ENCODE data around the gene MICAL3. TPM values are rescaled to one million over a fixed set of nuclear protein-coding genes. Genes with fewer than 3 reads are reported as not detected.
"Not testable (repeated sequence)": the region's sequence is repeated elsewhere in the genome, so short reads cannot be mapped to it uniquely, and the experiment has no call there.

MICAL3 gene
- total RNA-seq, 1 donor from 2014 or later, result 90.4 TPM

- ATAC-seq (no peak), DNase-seq (no peak)
- intact Hi-C loops (cut with micrococcal nuclease), result loop anchor here (5.0 kb wide), 1 partner anchor 51 kb away; no protein-coding TSS in a partner anchor
These were observed 135.9 kb downstream of the MICAL3 start for GRCh38 chr22:17888439-17888838.

- intact Hi-C loops (cut with micrococcal nuclease), result loop anchor here (5.0 kb wide), 1 partner anchor 48 kb away; no protein-coding TSS in a partner anchor
- no peak for DNase-seq
These were observed 139.5 kb downstream of the MICAL3 start for GRCh38 chr22:17884893-17885292.

GRCh38 chr22:17884084-17884483 lies 140.3 kb downstream of the MICAL3 start:
- peak; percentile 61 for DNase-seq
- intact Hi-C loops (cut with micrococcal nuclease), result no loop called here
- peak; percentile 60 for ATAC-seq

More at GRCh38 chr22:17884893-17885292, 139.5 kb downstream of the MICAL3 start:
- ATAC-seq, result no peak

- intact Hi-C loops (cut with micrococcal nuclease), result no loop called here
- ATAC-seq, result no peak
- DNase-seq, result no peak
These were observed 141.0 kb downstream of the MICAL3 start for GRCh38 chr22:17883356-17883755.

GRCh38 chr22:17882727-17883126 lies 141.6 kb downstream of the MICAL3 start:
- DNase-seq (no peak), ATAC-seq (peak; percentile 4)
- intact Hi-C loops (cut with micrococcal nuclease), result no loop called here

- DNase-seq (no peak), ATAC-seq (no peak)
- intact Hi-C loops (cut with micrococcal nuclease), result no loop called here
These were observed 142.2 kb downstream of the MICAL3 start for GRCh38 chr22:17882162-17882561.

GRCh38 chr22:17881366-17881765 lies 143.0 kb downstream of the MICAL3 start:
- intact Hi-C loops (cut with micrococcal nuclease), result no loop called here
- ATAC-seq (no peak), DNase-seq (no peak)

DNA sequence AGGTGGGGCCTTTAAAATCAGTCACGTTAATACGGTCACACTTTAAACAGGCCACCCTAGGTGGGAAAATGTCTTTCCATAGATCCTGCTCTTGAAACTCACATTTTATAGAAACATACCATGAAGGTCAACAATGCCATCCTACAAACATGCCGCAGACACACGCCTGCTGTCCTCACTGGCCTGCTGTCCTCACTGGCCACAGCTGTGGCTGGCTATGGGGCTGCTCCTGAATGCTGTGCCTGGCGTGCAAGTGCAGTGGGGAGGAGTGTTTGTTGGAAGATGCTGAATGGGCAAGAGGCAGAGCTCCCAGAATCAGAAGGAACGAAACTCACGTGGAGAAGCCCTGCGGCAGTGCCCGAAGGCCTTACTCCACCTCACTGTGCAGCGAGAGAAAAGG lies 143.9 kb downstream of the MICAL3 start:
- ATAC-seq (no peak), DNase-seq (no peak)
- intact Hi-C loops (cut with micrococcal nuclease), result no loop called here

DNA sequence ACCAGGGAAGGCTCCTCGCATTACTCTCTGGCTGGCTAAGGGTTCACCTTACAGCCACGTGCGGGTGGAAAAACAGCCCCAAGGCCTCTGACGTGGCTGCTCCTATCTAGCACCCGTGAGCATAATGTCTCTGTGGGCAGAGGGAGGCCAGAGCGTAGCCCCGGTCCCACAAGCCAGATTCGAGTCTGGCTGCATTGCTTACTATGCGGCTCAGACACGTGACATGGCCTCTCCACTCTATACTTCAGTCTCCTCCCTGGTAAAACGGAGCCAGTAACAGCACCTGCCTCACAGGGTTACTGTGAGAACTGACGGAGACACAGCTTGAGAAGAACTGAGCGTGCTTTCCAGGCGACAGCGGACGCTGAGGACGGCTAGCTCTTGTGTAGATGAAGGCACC lies 144.3 kb downstream of the MICAL3 start:
- intact Hi-C loops (cut with micrococcal nuclease), result no loop called here
- DNase-seq, result no peak
- ATAC-seq, result peak; percentile 49

DNA sequence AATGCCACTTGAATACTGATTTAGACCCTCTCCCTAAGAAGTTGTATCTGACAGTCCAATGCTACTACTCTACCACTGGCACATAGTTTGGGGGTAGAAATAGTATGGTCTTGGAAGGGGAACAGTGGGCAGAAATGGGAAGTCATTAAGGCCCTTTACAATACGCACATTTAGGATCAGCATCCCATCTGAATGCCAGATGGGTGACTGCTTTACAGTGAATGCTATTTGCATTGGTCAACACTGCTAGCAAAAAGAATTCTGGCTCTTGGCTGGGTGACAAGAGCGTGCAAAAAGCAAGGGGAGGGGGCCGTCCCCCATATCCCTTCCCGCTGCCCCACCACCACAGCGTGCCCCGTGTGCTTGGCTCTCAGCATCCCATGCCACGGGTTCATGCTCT lies 145.4 kb downstream of the MICAL3 start:
- no peak for DNase-seq
- intact Hi-C loops (cut with micrococcal nuclease), result no loop called here
- ATAC-seq, result no peak

DNA sequence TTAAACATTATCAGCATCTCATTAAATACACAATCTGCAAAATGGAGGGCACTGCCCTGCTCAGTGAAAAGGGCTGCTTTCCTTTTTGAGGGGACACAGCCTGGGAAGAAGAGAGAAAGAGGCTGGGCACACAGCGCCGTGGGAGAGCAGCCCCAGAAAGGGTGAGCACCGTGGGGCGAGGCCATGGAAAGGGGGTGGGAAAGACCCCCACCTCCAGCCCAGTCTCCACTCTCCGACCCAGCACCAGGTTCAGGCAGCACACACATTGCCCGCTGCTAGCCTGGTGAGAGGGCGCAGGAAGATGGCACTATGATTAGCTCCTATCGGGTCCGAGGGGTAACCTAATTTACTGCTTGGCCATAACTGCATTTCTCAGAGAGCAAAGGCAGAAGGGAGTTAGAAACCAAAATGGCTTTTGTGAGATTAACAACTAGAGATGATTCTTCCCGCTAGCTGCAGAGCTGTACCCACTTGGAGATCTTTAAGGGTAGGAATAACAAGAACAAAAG lies 146.1 kb downstream of the MICAL3 start:
- intact Hi-C loops (cut with micrococcal nuclease), result no loop called here
- DNase-seq (no peak), ATAC-seq (no peak)

- DNase-seq; intact Hi-C loops (cut with micrococcal nuclease); ATAC-seq: not testable (repeated sequence)
These were observed 147.2 kb downstream of the MICAL3 start for GRCh38 chr22:17876878-17877855.

GRCh38 chr22:17876306-17876831 lies 148.0 kb downstream of the MICAL3 start:
- no peak for DNase-seq
- peak; percentile 9 for ATAC-seq
- intact Hi-C loops (cut with micrococcal nuclease), result no loop called here

DNA sequence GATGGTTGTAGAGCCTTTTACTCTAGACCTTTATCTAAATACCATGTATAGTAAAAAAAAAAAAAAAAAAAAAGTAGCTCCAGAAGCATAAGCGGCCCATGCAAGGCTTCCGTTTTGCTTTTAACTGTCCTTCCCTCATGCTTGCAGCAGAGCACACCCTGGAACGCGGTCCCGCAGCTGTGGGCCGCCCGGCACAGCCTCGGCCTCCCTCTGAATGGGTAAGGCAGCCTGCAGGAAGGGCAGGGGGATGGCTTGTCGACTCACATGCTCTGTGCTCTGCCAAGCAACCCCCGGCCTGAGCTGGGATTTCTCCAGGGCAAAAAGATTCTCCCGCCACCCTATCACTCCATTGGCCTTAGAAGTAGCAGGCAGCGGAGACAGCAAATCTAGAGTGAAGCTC lies 148.7 kb downstream of the MICAL3 start:
- intact Hi-C loops (cut with micrococcal nuclease), result no loop called here

DNA sequence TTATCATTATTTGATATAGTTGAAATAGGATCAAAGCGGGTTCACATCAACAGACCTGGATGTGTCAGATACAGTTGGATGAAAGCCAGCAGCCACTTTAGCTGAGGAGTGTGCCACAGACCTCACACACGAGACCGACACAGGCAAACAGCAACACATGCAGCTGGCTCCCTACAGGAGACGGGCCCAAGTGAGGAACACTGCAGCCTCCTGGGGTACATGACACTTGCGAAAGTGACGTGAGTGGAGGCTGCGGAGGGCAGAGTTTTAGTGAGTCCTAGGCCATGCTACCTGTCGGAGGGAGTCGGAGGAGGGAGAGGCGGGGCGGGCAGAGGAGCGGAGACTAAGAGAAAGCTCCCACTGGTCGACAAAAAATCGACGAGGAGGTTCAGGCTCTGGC lies 149.2 kb downstream of the MICAL3 start:
- DNase-seq, result no peak
- ATAC-seq, result peak; percentile 11
- intact Hi-C loops (cut with micrococcal nuclease), result no loop called here

More for the DNA sequence above, 148.7 kb downstream of the MICAL3 start:
- ATAC-seq, result no peak
- DNase-seq, result no peak

DNA sequence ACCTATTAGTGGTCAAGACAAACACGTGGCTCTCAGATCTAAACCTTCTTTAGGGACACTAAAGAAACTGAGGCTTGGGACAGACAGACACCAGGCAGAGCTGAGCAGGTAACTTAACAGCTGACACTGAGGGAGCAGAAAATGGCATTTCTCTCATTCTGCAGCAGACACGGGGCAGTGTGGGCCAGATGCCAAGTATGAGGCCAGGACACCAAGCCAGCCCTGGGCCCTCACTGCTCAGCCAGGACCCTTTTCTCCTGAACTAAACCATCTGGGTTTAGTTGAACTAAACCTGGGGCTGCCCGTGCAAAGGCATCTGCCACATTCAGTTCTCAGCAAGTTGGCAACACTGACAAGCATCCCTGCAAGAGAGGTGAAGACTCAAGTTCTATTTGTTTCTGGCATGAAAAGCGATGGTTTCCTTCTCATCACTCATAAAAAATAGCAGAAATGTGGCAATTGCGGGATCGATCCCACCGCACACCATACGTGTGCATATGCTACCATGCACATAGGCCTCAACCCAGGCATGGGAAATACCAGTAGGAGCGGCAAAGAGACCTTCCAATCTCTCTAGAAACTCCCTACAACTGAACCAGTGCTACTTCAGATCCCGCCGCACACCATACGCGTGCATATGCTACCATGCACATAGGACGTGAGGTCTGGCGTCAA lies 150.0 kb downstream of the MICAL3 start:
- ATAC-seq, result no peak
- DNase-seq, result no peak
- intact Hi-C loops (cut with micrococcal nuclease), result no loop called here

DNA sequence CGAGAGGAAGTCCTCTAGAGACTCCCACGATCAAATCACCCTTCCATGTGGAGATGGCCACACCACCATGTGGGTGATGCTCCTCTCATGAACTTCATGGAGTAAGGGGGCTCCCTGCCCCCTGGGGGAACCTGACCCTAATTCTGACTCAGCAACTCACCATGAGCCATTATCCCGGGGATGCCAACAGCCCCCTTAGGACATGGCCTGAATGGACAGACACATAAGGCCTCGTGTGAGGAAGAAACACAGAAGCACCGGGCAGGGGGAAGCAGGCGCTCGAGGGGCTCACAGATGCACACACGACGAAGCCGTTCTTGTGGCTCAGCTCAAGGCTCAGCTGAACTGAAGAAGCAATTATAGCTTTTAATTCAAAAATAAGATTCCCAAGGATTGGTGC lies 150.6 kb downstream of the MICAL3 start:
- DNase-seq, result no peak
- no peak for ATAC-seq
- intact Hi-C loops (cut with micrococcal nuclease), result no loop called here

DNA sequence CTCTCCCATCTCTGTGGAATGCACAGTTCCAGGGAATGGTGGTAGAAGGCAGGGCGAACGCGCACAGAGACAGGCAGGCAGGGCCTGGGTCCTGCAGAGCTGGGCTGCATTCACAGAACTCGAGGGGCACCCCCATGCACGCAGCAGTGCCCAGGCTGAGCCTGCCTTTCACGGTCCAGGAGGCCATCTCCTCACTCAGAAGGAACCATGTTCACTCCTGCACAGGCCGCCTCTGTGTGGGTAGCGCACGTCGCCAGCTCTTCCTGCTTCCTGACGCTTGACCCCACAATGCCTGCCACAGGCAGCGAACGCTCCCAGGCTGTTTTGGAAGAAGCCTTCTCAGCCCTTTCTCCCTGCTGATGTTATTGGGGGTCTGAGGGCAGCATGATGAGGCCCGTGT lies 151.2 kb downstream of the MICAL3 start:
- intact Hi-C loops (cut with micrococcal nuclease), result no loop called here
- no peak for ATAC-seq
- no peak for DNase-seq

DNA sequence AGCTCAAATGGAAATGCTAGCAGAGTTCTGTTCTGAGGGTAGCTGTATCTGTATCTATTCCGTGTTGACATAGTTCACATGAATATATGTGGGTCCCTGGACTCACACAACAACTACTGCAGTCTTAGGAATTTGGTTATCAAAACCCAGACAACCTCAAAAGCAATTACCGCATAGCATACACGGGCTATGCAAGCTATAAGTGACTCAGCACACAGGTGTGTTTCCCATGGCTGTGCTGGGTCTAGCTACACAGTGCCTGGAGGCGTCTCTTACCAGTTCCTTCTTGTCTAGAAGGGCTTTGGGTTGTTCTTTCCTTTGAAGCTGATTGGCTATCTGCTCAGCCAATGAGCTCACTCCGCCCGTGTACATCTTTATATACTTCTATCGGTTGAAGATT lies 151.9 kb downstream of the MICAL3 start:
- DNase-seq (no peak), ATAC-seq (no peak)
- intact Hi-C loops (cut with micrococcal nuclease), result no loop called here
